SK-N-MC (cell line): ENCODE data around the gene TADA1.
"Not testable (repeated sequence)": the region's sequence is repeated elsewhere in the genome, so short reads cannot be mapped to it uniquely, and the experiment has no call there.

ENCODE experiments used
- FOXP2 ChIP-seq: optimal IDR thresholded peaks from 2 replicates; pipeline ENCODE3; 2011; ENCODE audit warnings: mild to moderate bottlenecking, moderate library complexity; ENCODE audit not compliant: insufficient read depth; ENCODE audit errors: extremely low read length, control extremely low read depth
- POLR2AphosphoS5 ChIP-seq: IDR thresholded peaks from 2 replicates; pipeline ENCODE4 v1.6.1; 2012; ENCODE audit warnings: mild to moderate bottlenecking, low read depth, low read length, borderline replicate concordance

DNA sequence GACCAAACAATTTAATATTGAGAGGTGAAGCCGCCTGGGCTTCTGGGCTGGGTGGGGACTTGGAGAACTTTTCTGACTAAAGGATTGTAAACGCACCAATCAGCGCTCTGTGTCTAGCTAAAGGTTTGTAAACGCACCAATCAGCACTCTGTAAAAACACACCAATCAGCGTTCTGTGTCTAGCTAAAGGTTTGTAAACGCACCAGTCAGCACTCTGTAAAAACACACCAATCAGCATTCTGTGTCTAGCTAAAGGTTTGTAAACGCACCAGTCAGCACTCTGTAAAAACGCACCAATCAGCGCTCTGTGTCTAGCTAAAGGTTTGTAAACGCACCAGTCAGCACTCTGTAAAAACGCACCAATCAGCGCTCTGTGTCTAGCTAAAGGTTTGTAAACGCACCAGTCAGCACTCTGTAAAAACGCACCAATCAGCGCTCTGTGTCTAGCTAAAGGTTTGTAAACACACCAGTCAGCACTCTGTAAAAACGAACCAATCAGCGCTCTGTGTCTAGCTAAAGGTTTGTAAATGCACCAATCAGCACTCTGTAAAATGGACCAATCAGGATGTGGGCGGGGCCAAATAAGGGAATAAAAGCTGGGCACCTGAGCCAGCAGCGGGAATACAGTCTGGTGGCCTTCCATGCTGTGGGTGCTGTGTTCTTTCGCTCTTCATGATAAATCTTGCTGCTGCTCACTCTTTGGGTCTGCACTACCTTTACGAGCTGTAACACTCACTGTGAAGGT lies 2.3 kb upstream of the TADA1 start:
- not testable (repeated sequence) for TF ChIP-seq FOXP2, POLR2AphosphoS5
